Measurements from ENCODE around the gene INPP4A.

INPP4A gene

GRCh38 chr2:98556344-98557033 lies 111.8 kb downstream of the INPP4A start:
- H3K9me3 ChIP-seq (ENCODE audit: control insufficient read depth in 5 of 5, low read length in 5 of 5) = no peaks in the 10 kb centered on the region
- H3K27ac ChIP-seq (ENCODE audit: low read depth, low read length) = no peak overlapping the region
- H3K4me1 ChIP-seq (ENCODE audit: control insufficient read depth in 5 of 5, insufficient read depth in 5 of 5, low read length in 5 of 5) = peaks cover 0 to 25% (median 2%) of the 10 kb centered on the region in 5 donors
- H3K9ac ChIP-seq (ENCODE audit: low read length in 5 of 5) = no peak overlapping the region
- H3K36me3 ChIP-seq (ENCODE audit: control insufficient read depth in 5 of 5, insufficient read depth in 5 of 5, low read length in 5 of 5) = peaks cover 11 to 86% (median 65%) of the 10 kb centered on the region in 5 donors
- H3K4me3 ChIP-seq (ENCODE audit: low read depth in 1 of 5, low read length in 5 of 5) = no peak overlapping the region
- no peaks in the 10 kb centered on the region for H3K27me3 ChIP-seq (ENCODE audit: control insufficient read depth in 5 of 5, insufficient read depth in 4 of 5, low read length in 5 of 5)

- peaks cover 0 to 70% (median 54%) of the 10 kb centered on the region in 5 donors for H3K36me3 ChIP-seq (ENCODE audit: control insufficient read depth in 5 of 5, insufficient read depth in 5 of 5, low read length in 5 of 5)
- H3K9ac ChIP-seq (ENCODE audit: low read length in 5 of 5) = no peak overlapping the region
- no peak overlapping the region for H3K27ac ChIP-seq (ENCODE audit: low read depth, low read length)
- no peaks in the 10 kb centered on the region for H3K27me3 ChIP-seq (ENCODE audit: control insufficient read depth in 5 of 5, insufficient read depth in 4 of 5, low read length in 5 of 5)
- no peak overlapping the region for H3K4me3 ChIP-seq (ENCODE audit: low read depth in 1 of 5, low read length in 5 of 5)
- H3K9me3 ChIP-seq (ENCODE audit: control insufficient read depth in 5 of 5, low read length in 5 of 5) = no peaks in the 10 kb centered on the region
- H3K4me1 ChIP-seq (ENCODE audit: control insufficient read depth in 5 of 5, insufficient read depth in 5 of 5, low read length in 5 of 5) = peaks cover 0 to 50% (median 15%) of the 10 kb centered on the region in 5 donors
Observed at GRCh38 chr2:98558852-98559530, 114.3 kb downstream of the INPP4A start.

- Histone ChIP-seq H3K9me3 (ENCODE audit: control insufficient read depth in 5 of 5, low read length in 5 of 5) (no peaks in the 10 kb centered on the region), H3K27ac (ENCODE audit: low read depth, low read length) (no peak overlapping the region), H3K27me3 (ENCODE audit: control insufficient read depth in 5 of 5, insufficient read depth in 4 of 5, low read length in 5 of 5) (no peaks in the 10 kb centered on the region), H3K4me3 (ENCODE audit: low read depth in 1 of 5, low read length in 5 of 5) (no peak overlapping the region), H3K36me3 (ENCODE audit: control insufficient read depth in 5 of 5, insufficient read depth in 5 of 5, low read length in 5 of 5) (peaks cover 0 to 70% (median 53%) of the 10 kb centered on the region in 5 donors), H3K4me1 (ENCODE audit: control insufficient read depth in 5 of 5, insufficient read depth in 5 of 5, low read length in 5 of 5) (peaks cover 0 to 51% (median 18%) of the 10 kb centered on the region in 5 donors), H3K9ac (ENCODE audit: low read length in 5 of 5) (no peak overlapping the region)
Observed at GRCh38 chr2:98559581-98559980, 114.9 kb downstream of the INPP4A start.

- Histone ChIP-seq H3K36me3 (ENCODE audit: control insufficient read depth in 5 of 5, insufficient read depth in 5 of 5, low read length in 5 of 5) (peaks cover 0 to 70% (median 53%) of the 10 kb centered on the region in 5 donors), H3K27me3 (ENCODE audit: control insufficient read depth in 5 of 5, insufficient read depth in 4 of 5, low read length in 5 of 5) (no peaks in the 10 kb centered on the region), H3K9me3 (ENCODE audit: control insufficient read depth in 5 of 5, low read length in 5 of 5) (no peaks in the 10 kb centered on the region), H3K27ac (ENCODE audit: low read depth, low read length) (no peak overlapping the region), H3K9ac (ENCODE audit: low read length in 5 of 5) (no peak overlapping the region), H3K4me3 (ENCODE audit: low read depth in 1 of 5, low read length in 5 of 5) (no peak overlapping the region), H3K4me1 (ENCODE audit: control insufficient read depth in 5 of 5, insufficient read depth in 5 of 5, low read length in 5 of 5) (peaks cover 0 to 58% (median 19%) of the 10 kb centered on the region in 5 donors)
Observed at GRCh38 chr2:98560256-98560771, 115.7 kb downstream of the INPP4A start.

GRCh38 chr2:98561018-98561417 lies 116.4 kb downstream of the INPP4A start:
- H3K27me3 ChIP-seq (ENCODE audit: control insufficient read depth in 5 of 5, insufficient read depth in 4 of 5, low read length in 5 of 5) = no peaks in the 10 kb centered on the region
- H3K4me3 ChIP-seq (ENCODE audit: low read depth in 1 of 5, low read length in 5 of 5) = no peak overlapping the region
- H3K4me1 ChIP-seq (ENCODE audit: control insufficient read depth in 5 of 5, insufficient read depth in 5 of 5, low read length in 5 of 5) = peaks cover 0 to 60% (median 21%) of the 10 kb centered on the region in 5 donors
- no peak overlapping the region for H3K9ac ChIP-seq (ENCODE audit: low read length in 5 of 5)
- no peak overlapping the region for H3K27ac ChIP-seq (ENCODE audit: low read depth, low read length)
- no peaks in the 10 kb centered on the region for H3K9me3 ChIP-seq (ENCODE audit: control insufficient read depth in 5 of 5, low read length in 5 of 5)
- H3K36me3 ChIP-seq (ENCODE audit: control insufficient read depth in 5 of 5, insufficient read depth in 5 of 5, low read length in 5 of 5) = peaks cover 0 to 70% (median 53%) of the 10 kb centered on the region in 5 donors

- no peaks in the 10 kb centered on the region for H3K27me3 ChIP-seq (ENCODE audit: control insufficient read depth in 5 of 5, insufficient read depth in 4 of 5, low read length in 5 of 5)
- peaks cover 0 to 65% (median 21%) of the 10 kb centered on the region in 5 donors for H3K4me1 ChIP-seq (ENCODE audit: control insufficient read depth in 5 of 5, insufficient read depth in 5 of 5, low read length in 5 of 5)
- H3K27ac ChIP-seq (ENCODE audit: low read depth, low read length) = peak overlapping the region; percentile 67
- no peak overlapping the region for H3K4me3 ChIP-seq (ENCODE audit: low read depth in 1 of 5, low read length in 5 of 5)
- H3K9me3 ChIP-seq (ENCODE audit: control insufficient read depth in 5 of 5, low read length in 5 of 5) = no peaks in the 10 kb centered on the region
- peak overlapping the region in 2 of 5 donors; percentile 14 to 22 for H3K9ac ChIP-seq (ENCODE audit: low read length in 5 of 5)
- H3K36me3 ChIP-seq (ENCODE audit: control insufficient read depth in 5 of 5, insufficient read depth in 5 of 5, low read length in 5 of 5) = peaks cover 0 to 73% (median 57%) of the 10 kb centered on the region in 5 donors
Observed at GRCh38 chr2:98561902-98562695, 117.4 kb downstream of the INPP4A start.

DNA sequence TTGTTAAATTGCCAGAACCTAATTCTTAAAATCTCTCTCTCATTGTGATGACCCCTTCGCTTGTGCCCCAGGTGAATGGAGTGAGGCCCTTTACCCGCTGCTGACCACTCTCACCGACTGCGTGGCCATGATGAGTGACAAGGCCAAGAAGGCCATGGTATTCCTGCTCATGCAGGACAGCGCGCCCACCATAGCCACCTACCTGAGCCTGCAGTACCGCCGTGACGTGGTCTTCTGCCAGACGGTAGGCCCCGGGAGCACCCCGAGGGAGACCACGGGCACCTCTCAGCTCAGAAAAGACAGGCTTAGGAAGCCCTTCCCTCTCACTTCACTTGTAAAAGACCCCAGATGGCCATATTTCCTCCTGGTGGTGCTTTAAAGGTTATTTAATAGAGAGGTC lies 118.7 kb downstream of the INPP4A start:
- H3K4me3 ChIP-seq (ENCODE audit: low read depth in 1 of 5, low read length in 5 of 5) = no peak overlapping the region
- no peak overlapping the region for H3K27ac ChIP-seq (ENCODE audit: low read depth, low read length)
- no peaks in the 10 kb centered on the region for H3K9me3 ChIP-seq (ENCODE audit: control insufficient read depth in 5 of 5, low read length in 5 of 5)
- H3K27me3 ChIP-seq (ENCODE audit: control insufficient read depth in 5 of 5, insufficient read depth in 4 of 5, low read length in 5 of 5) = no peaks in the 10 kb centered on the region
- H3K9ac ChIP-seq (ENCODE audit: low read length in 5 of 5) = no peak overlapping the region
- H3K4me1 ChIP-seq (ENCODE audit: control insufficient read depth in 5 of 5, insufficient read depth in 5 of 5, low read length in 5 of 5) = peaks cover 0 to 72% (median 21%) of the 10 kb centered on the region in 5 donors
- peaks cover 3 to 78% (median 60%) of the 10 kb centered on the region in 5 donors for H3K36me3 ChIP-seq (ENCODE audit: control insufficient read depth in 5 of 5, insufficient read depth in 5 of 5, low read length in 5 of 5)

- H3K4me3 ChIP-seq (ENCODE audit: low read depth in 1 of 5, low read length in 5 of 5) = no peak overlapping the region
- no peaks in the 10 kb centered on the region for H3K9me3 ChIP-seq (ENCODE audit: control insufficient read depth in 5 of 5, low read length in 5 of 5)
- H3K27me3 ChIP-seq (ENCODE audit: control insufficient read depth in 5 of 5, insufficient read depth in 4 of 5, low read length in 5 of 5) = no peaks in the 10 kb centered on the region
- peaks cover 0 to 72% (median 21%) of the 10 kb centered on the region in 5 donors for H3K4me1 ChIP-seq (ENCODE audit: control insufficient read depth in 5 of 5, insufficient read depth in 5 of 5, low read length in 5 of 5)
- H3K9ac ChIP-seq (ENCODE audit: low read length in 5 of 5) = no peak overlapping the region
- peaks cover 3 to 81% (median 63%) of the 10 kb centered on the region in 5 donors for H3K36me3 ChIP-seq (ENCODE audit: control insufficient read depth in 5 of 5, insufficient read depth in 5 of 5, low read length in 5 of 5)
- no peak overlapping the region for H3K27ac ChIP-seq (ENCODE audit: low read depth, low read length)
Observed at GRCh38 chr2:98564541-98565132, 120.0 kb downstream of the INPP4A start.

GRCh38 chr2:98565286-98565860 lies 120.7 kb downstream of the INPP4A start:
- H3K9ac ChIP-seq (ENCODE audit: low read length in 5 of 5) = no peak overlapping the region
- peaks cover 0 to 69% (median 21%) of the 10 kb centered on the region in 5 donors for H3K4me1 ChIP-seq (ENCODE audit: control insufficient read depth in 5 of 5, insufficient read depth in 5 of 5, low read length in 5 of 5)
- H3K36me3 ChIP-seq (ENCODE audit: control insufficient read depth in 5 of 5, insufficient read depth in 5 of 5, low read length in 5 of 5) = peaks cover 3 to 81% (median 68%) of the 10 kb centered on the region in 5 donors
- H3K4me3 ChIP-seq (ENCODE audit: low read depth in 1 of 5, low read length in 5 of 5) = no peak overlapping the region
- no peaks in the 10 kb centered on the region for H3K27me3 ChIP-seq (ENCODE audit: control insufficient read depth in 5 of 5, insufficient read depth in 4 of 5, low read length in 5 of 5)
- no peaks in the 10 kb centered on the region for H3K9me3 ChIP-seq (ENCODE audit: control insufficient read depth in 5 of 5, low read length in 5 of 5)
- no peak overlapping the region for H3K27ac ChIP-seq (ENCODE audit: low read depth, low read length)
